CD14-positive monocyte (primary cell): ENCODE results near the gene CTR9. TPM values are rescaled to one million over a fixed set of nuclear protein-coding genes. Genes with fewer than 3 reads are reported as not detected.

Source experiments
- DNase-seq, 3 donors: peaks; one replicate each; pipeline ENCODE4 v3.0.0-alpha.2; 2011 to 2022
- H2AFZ ChIP-seq: 2 replicates; pipeline ENCODE4 v1.6.0; 2012; ENCODE audit warnings: mild to moderate bottlenecking, low read depth, low read length, inconsistent platforms; ENCODE audit not compliant: insufficient read depth, poor library complexity, severe bottlenecking
- H3K27ac ChIP-seq, 2 donors: 1 replicate in 1 of 2; 2 replicates in 1 of 2; pipeline ENCODE4 v1.5.1; 2012 to 2013; ENCODE audit warnings: low read length in 2 of 2, control low read depth in 1 of 2, inconsistent platforms in 1 of 2, low read depth in 1 of 2, mild to moderate bottlenecking in 1 of 2
- H3K27me3 ChIP-seq, 2 donors: one replicate each; pipeline versions ENCODE4 v1.6.0 to v1.6.1; 2011 to 2013; ENCODE audit warnings: low read length in 2 of 2; ENCODE audit not compliant: control insufficient read depth in 2 of 2, insufficient read depth in 2 of 2
- H3K36me3 ChIP-seq, 2 donors: replicated peaks in 1 of 2; 1 replicate in 1 of 2; 2 replicates in 1 of 2; pipeline versions ENCODE4 v1.5.1 to v1.6.1; 2012 to 2013; ENCODE audit warnings: low read length in 2 of 2, control low read depth in 1 of 2, inconsistent platforms in 1 of 2, mild to moderate bottlenecking in 1 of 2; ENCODE audit not compliant: insufficient read depth in 2 of 2, control insufficient read depth in 1 of 2
- H3K4me1 ChIP-seq, 2 donors: 1 replicate in 1 of 2; 2 replicates in 1 of 2; pipeline versions ENCODE4 v1.5.1 to v1.6.1; 2012 to 2013; ENCODE audit warnings: low read length in 2 of 2, control low read depth in 1 of 2, inconsistent platforms in 1 of 2, mild to moderate bottlenecking in 1 of 2, moderate library complexity in 1 of 2; ENCODE audit not compliant: insufficient read depth in 2 of 2, control insufficient read depth in 1 of 2
- H3K4me2 ChIP-seq: replicated peaks from 2 replicates; pipeline ENCODE3; 2012; ENCODE audit warnings: low read length, moderate library complexity, mild to moderate bottlenecking; ENCODE audit not compliant: poor library complexity, severe bottlenecking; ENCODE audit errors: extremely low read depth
- H3K4me3 ChIP-seq, 3 experiments: fragments of 200-600 bp in 1 of 3; sonication (generic) in 1 of 3; replicated peaks in 1 of 3; 1 replicate in 2 of 3; 2 replicates in 1 of 3; pipeline ENCODE4 v1.5.1; 2011 to 2013; ENCODE audit warnings: low read length in 3 of 3, mild to moderate bottlenecking in 3 of 3, control low read depth in 2 of 3, low read depth in 2 of 3, inconsistent platforms in 1 of 3, moderate library complexity in 1 of 3
- H3K79me2 ChIP-seq: 2 replicates; pipeline ENCODE4 v1.6.0; 2012; ENCODE audit warnings: mild to moderate bottlenecking, control low read depth, inconsistent platforms, low read length, moderate library complexity; ENCODE audit not compliant: insufficient read depth
- H3K9ac ChIP-seq: 2 replicates; pipeline ENCODE4 v1.6.0; 2017; ENCODE audit warnings: low read length, mild to moderate bottlenecking; ENCODE audit not compliant: insufficient read depth, poor library complexity, severe bottlenecking
- H3K9me3 ChIP-seq, 2 donors: replicated peaks in 1 of 2; 1 replicate in 1 of 2; 2 replicates in 1 of 2; pipeline versions ENCODE4 v1.5.1 to v1.6.1; 2012 to 2013; ENCODE audit warnings: low read length in 2 of 2, control low read depth in 1 of 2; ENCODE audit not compliant: control insufficient read depth in 1 of 2, insufficient read depth in 1 of 2
- H4K20me1 ChIP-seq: 2 replicates; pipeline ENCODE4 v1.6.0; 2012; ENCODE audit warnings: mild to moderate bottlenecking, low read length, control low read depth, moderate library complexity; ENCODE audit not compliant: insufficient read depth
- H3K27ac Mint-ChIP-seq, 7 donors: one replicate each; pipeline ENCODE4 v1.8.0; 2020; ENCODE audit warnings: mild to moderate bottlenecking in 7 of 7, mixed read lengths in 7 of 7, moderate library complexity in 6 of 7, inconsistent platforms in 2 of 7
- H3K27me3 Mint-ChIP-seq, 3 donors: one replicate each; pipeline ENCODE4 v1.8.0; 2021 to 2022; ENCODE audit warnings: low read depth in 3 of 3, mild to moderate bottlenecking in 3 of 3, mixed read lengths in 3 of 3, moderate library complexity in 3 of 3, inconsistent platforms in 1 of 3
- H3K36me3 Mint-ChIP-seq, 2 donors: one replicate each; pipeline ENCODE4 v1.8.0; 2020; ENCODE audit warnings: mixed read lengths in 2 of 2, inconsistent platforms in 1 of 2, mild to moderate bottlenecking in 1 of 2
- H3K4me1 Mint-ChIP-seq: one replicate; pipeline ENCODE4 v1.8.0; 2020; ENCODE audit warnings: mild to moderate bottlenecking, mixed read lengths
- H3K4me3 Mint-ChIP-seq, 2 donors: one replicate each; pipeline ENCODE4 v1.8.0; 2020; ENCODE audit warnings: mild to moderate bottlenecking in 2 of 2, mixed read lengths in 2 of 2, moderate library complexity in 1 of 2
- H3K9me3 Mint-ChIP-seq, 7 donors: one replicate each; pipeline ENCODE4 v1.8.0; 2020 to 2022; ENCODE audit warnings: mixed read lengths in 7 of 7, mild to moderate bottlenecking in 6 of 7, moderate library complexity in 6 of 7, inconsistent platforms in 2 of 7
- CTCF ChIP-seq: fragments of 200-600 bp; IDR thresholded peaks from one replicate; pipeline ENCODE4 v1.8.0; 2022; ENCODE audit warnings: antibody characterized with exemption, mild to moderate bottlenecking
- WGBS: methylation state at CpG from one replicate; pipeline ENCODE4 v1.1.5; 2013; ENCODE audit warnings: missing lambda C conversion rate; ENCODE audit not compliant: insufficient coverage; 5-methylcytosine and 5-hydroxymethylcytosine counted together
- intact Hi-C, 2 donors: fragments of 100-400 bp; cut with micrococcal nuclease; formaldehyde crosslinking; loops; one replicate each; pipeline versions ENCODE4 v1.15.0 to v1.15.1; 2023
- polyA plus RNA-seq, 3 donors: library from polyadenylated mRNA; depleted of rRNA in 1 of 3; unstranded in 2 of 3; stranded (reverse) in 1 of 3; fragments of 300-500 nt in 2 of 3; fragments of >200 nt in 1 of 3; fragmentation: Illumina TruSeq in 2 of 3; gene quantifications; 1 replicate in 2 of 3; 2 replicates in 1 of 3; pipeline ENCODE4 v1.2.3, GENCODE V29; 2012 to 2021

The CTR9 gene
- polyA plus RNA-seq, 3 donors, result 5.0 to 37.5 (median 18.3) TPM

- peaks cover 5 to 10% of the 10 kb centered on the region in 2 donors for H3K9me3 ChIP-seq
- H2AFZ ChIP-seq, result no peak overlapping the region
- TF ChIP-seq CTCF, result no peak
- intact Hi-C loops, result loop anchor here (5.0 to 10.0 kb wide), 5 partner anchors 186 to 406 kb away; partner anchors contain the start of gene RNF141 (in 1 of the 2)
- Mint-ChIP-seq H3K27me3 (peaks cover 36 to 51% (median 39%) of the 10 kb centered on the region in 3 donors), H3K9me3 (peaks cover 7 to 24% (median 12%) of the 10 kb centered on the region in 7 donors), H3K4me1 (peaks cover 27% of the 10 kb centered on the region), H3K36me3 (peaks cover 19 to 23% of the 10 kb centered on the region in 2 donors), H3K4me3 (peak overlapping the region in 1 of 2 donors; percentile 70), H3K27ac (no peak overlapping the region)
- no CpG with 5 or more reads among the region's 3 CpGs for WGBS
- no peaks in the 10 kb centered on the region for H3K36me3 ChIP-seq
- no peak for DNase-seq
- no peaks in the 10 kb centered on the region for H3K79me2 ChIP-seq
- H3K27me3 ChIP-seq, result peaks cover 16 to 25% of the 10 kb centered on the region in 2 donors
- H3K9ac ChIP-seq, result no peak overlapping the region
- H4K20me1 ChIP-seq, result no peaks in the 10 kb centered on the region
- peaks cover 24 to 30% of the 10 kb centered on the region in 2 donors for H3K4me1 ChIP-seq
- no peak overlapping the region for H3K4me3 ChIP-seq
- no peak overlapping the region for H3K4me2 ChIP-seq
- H3K27ac ChIP-seq, result no peak overlapping the region
These were observed 19.9 kb upstream of the CTR9 start for GRCh38 chr11:10731064-10731680.

- TF ChIP-seq CTCF, result peak; percentile 98
- Histone ChIP-seq H3K4me1 (peaks cover 6 to 10% of the 10 kb centered on the region in 2 donors), H3K27ac (no peak overlapping the region), H3K9me3 (peaks cover 5 to 10% of the 10 kb centered on the region in 2 donors), H3K4me2 (peak overlapping the region; percentile 66), H3K27me3 (no peaks in the 10 kb centered on the region), H4K20me1 (no peaks in the 10 kb centered on the region), H2AFZ (peak overlapping the region; percentile 66), H3K79me2 (no peaks in the 10 kb centered on the region), H3K36me3 (no peaks in the 10 kb centered on the region), H3K4me3 (peak overlapping the region in 1 of 3 experiments; percentile 61), H3K9ac (no peak overlapping the region)
- Mint-ChIP-seq H3K4me1 (peaks cover 15% of the 10 kb centered on the region), H3K36me3 (peaks cover 13 to 14% of the 10 kb centered on the region in 2 donors), H3K27ac (peak overlapping the region in 6 of 7 donors; percentile 17 to 80 (median 60)), H3K27me3 (peaks cover 8 to 15% (median 13%) of the 10 kb centered on the region in 3 donors), H3K9me3 (peaks cover 7 to 15% (median 11%) of the 10 kb centered on the region in 7 donors), H3K4me3 (peak overlapping the region; percentile 56 to 74)
- intact Hi-C loops, result loop anchor here (5.0 to 10.0 kb wide), 8 partner anchors 78 to 428 kb away; partner anchors contain the start of genes RNF141 (in 2 of the 2) and ADM (in 1 of the 2)
- peak; percentile 79 to 92 (median 88) for DNase-seq
- whole genome bisulfite sequencing, result 7% methylated on average over 16 of the region's 21 CpGs
These were observed 15.3 kb upstream of the CTR9 start for GRCh38 chr11:10735481-10736475.
